Common myeloid progenitor, CD34-positive (primary cell): ENCODE results near the gene CDIPT.

Experiments
- CTCF ChIA-PET: fragments of 350-600 bp; sonication (Branson Sonifier 250); formaldehyde crosslinking; loops from one replicate; lab custom pipeline; 2021; ENCODE audit warnings: antibody characterized with exemption; lab: Charles Lee
- POLR2A ChIA-PET: fragments of 350-600 bp; sonication (Branson Sonifier 250); formaldehyde crosslinking; loops from one replicate; lab custom pipeline; 2021; ENCODE audit warnings: antibody characterized with exemption; lab: Charles Lee
- DNase-seq, 3 donors: peaks; one replicate each; pipeline versions ENCODE4 v3.0.0 to v3.0.0-alpha.2; 2013
- H3K27ac ChIP-seq, 2 experiments: 1 replicate in 1 of 2; 2 replicates in 1 of 2; pipeline ENCODE4 v1.7.0; 2013; ENCODE audit warnings: inconsistent platforms in 2 of 2, low read length in 2 of 2, mild to moderate bottlenecking in 2 of 2, low read depth in 1 of 2, moderate library complexity in 1 of 2; ENCODE audit not compliant: severe bottlenecking in 2 of 2, insufficient read depth in 1 of 2, poor library complexity in 1 of 2
- H3K27me3 ChIP-seq, 5 experiments: replicated peaks in 2 of 5; 1 replicate in 3 of 5; 2 replicates in 2 of 5; pipeline versions ENCODE4 v1.6.1 to v1.7.0; 2013; ENCODE audit warnings: low read length in 4 of 5, mild to moderate bottlenecking in 2 of 5, moderate library complexity in 2 of 5, inconsistent platforms in 1 of 5; ENCODE audit not compliant: insufficient read depth in 5 of 5, control insufficient read depth in 4 of 5
- H3K36me3 ChIP-seq, 4 experiments: 1 replicate in 2 of 4; 2 replicates in 2 of 4; pipeline versions ENCODE4 v1.6.1 to v1.7.0; 2013; ENCODE audit warnings: low read length in 3 of 4, control low read depth in 1 of 4, mild to moderate bottlenecking in 1 of 4; ENCODE audit not compliant: control insufficient read depth in 4 of 4, insufficient read depth in 4 of 4
- H3K4me1 ChIP-seq, 4 experiments: 1 replicate in 3 of 4; 2 replicates in 1 of 4; pipeline versions ENCODE4 v1.6.1 to v1.7.1; 2013; ENCODE audit warnings: low read length in 3 of 4, mild to moderate bottlenecking in 3 of 4, control low read depth in 1 of 4, inconsistent platforms in 1 of 4, moderate library complexity in 1 of 4; ENCODE audit not compliant: control insufficient read depth in 4 of 4, insufficient read depth in 4 of 4; ENCODE audit errors: control extremely low read depth in 1 of 4
- H3K4me3 ChIP-seq, 7 experiments: 1 replicate in 4 of 7; 2 replicates in 3 of 7; pipeline versions ENCODE4 v1.5.1 to v1.7.0; 2013; ENCODE audit warnings: mild to moderate bottlenecking in 7 of 7, low read length in 6 of 7, moderate library complexity in 6 of 7, inconsistent platforms in 2 of 7, low read depth in 2 of 7, control low read depth in 1 of 7; ENCODE audit not compliant: insufficient read depth in 4 of 7, control insufficient read depth in 1 of 7; ENCODE audit errors: extremely low read depth in 1 of 7
- H3K9me3 ChIP-seq, 5 experiments: 1 replicate in 4 of 5; 2 replicates in 1 of 5; pipeline versions ENCODE4 v1.6.1 to v1.7.1; 2013; ENCODE audit warnings: low read length in 4 of 5, mild to moderate bottlenecking in 2 of 5, inconsistent platforms in 1 of 5, low read depth in 1 of 5, moderate library complexity in 1 of 5; ENCODE audit not compliant: control insufficient read depth in 4 of 5, insufficient read depth in 2 of 5; ENCODE audit errors: control extremely low read depth in 1 of 5
- WGBS: methylation state at CpG from one replicate; pipeline ENCODE4 v1.1.5; 2013; ENCODE audit not compliant: insufficient coverage; 5-methylcytosine and 5-hydroxymethylcytosine counted together

CDIPT gene

GRCh38 chr16:29813644-29814562 lies 49.1 kb downstream of the CDIPT start:
- WGBS: 90% methylated on average over 21 of the region's 24 CpGs
- ChIA-PET CTCF (interaction anchor here (0.9 to 2.0 kb wide), 3 partner anchors 34 to 114 kb away, joined by 4 to 5 read pairs (median 5); no protein-coding TSS in a partner anchor), POLR2A (no interaction called here)
- Histone ChIP-seq H3K36me3 (peaks cover 2 to 31% (median 17%) of the 10 kb centered on the region in 4 experiments), H3K4me1 (peaks cover 4 to 70% (median 61%) of the 10 kb centered on the region in 4 experiments), H3K27me3 (peaks cover 0 to 20% (median 8%) of the 10 kb centered on the region in 5 experiments), H3K9me3 (no peaks in the 10 kb centered on the region), H3K27ac (no peak overlapping the region), H3K4me3 (no peak overlapping the region)
- DNase-seq: no peak

DNA sequence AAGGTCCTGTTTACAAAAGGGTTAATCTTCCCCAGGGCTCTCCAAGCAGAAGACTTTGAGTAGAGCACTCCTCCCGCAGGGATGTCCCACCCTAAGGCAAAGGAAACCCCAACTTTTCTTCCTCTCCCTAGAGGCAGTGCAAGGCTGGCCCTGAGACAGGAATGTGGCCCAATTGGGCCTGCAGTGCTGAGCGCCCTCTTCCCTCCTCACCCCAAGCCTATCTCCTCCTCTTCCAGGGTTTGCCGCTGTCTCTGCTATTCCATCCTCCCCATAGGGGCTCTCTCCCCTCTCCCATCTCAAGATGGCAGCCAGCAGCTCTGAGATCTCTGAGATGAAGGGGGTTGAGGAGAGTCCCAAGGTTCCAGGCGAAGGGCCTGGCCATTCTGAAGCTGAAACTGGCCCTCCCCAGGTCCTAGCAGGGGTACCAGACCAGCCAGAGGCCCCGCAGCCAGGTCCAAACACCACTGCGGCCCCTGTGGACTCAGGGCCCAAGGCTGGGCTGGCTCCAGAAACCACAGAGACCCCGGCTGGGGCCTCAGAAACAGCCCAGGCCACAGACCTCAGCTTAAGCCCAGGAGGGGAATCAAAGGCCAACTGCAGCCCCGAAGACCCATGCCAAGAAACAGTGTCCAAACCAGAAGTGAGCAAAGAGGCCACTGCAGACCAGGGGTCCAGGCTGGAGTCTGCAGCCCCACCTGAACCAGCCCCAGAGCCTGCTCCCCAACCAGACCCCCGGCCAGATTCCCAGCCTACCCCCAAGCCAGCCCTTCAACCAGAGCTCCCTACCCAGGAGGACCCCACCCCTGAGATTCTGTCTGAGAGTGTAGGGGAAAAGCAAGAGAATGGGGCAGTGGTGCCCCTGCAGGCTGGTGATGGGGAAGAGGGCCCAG lies 50.0 kb downstream of the CDIPT start:
- POLR2A ChIA-PET: interaction anchor here (0.8 kb wide), 1 partner anchor 10 kb away, joined by 3 read pairs; no protein-coding TSS in a partner anchor
- peaks cover 6 to 71% (median 69%) of the 10 kb centered on the region in 4 experiments for H3K4me1 ChIP-seq
- peaks cover 2 to 31% (median 16%) of the 10 kb centered on the region in 4 experiments for H3K36me3 ChIP-seq
- no peak overlapping the region for H3K27ac ChIP-seq
- whole genome bisulfite sequencing: 86% methylated on average over 6 of the region's 9 CpGs
- no peaks in the 10 kb centered on the region for H3K9me3 ChIP-seq
- CTCF ChIA-PET: interaction anchor here (0.9 to 1.1 kb wide), 3 partner anchors 36 to 113 kb away, joined by 4 to 5 read pairs (median 4); no protein-coding TSS in a partner anchor
- DNase-seq: no peak
- peaks cover 0 to 20% (median 8%) of the 10 kb centered on the region in 5 experiments for H3K27me3 ChIP-seq
- H3K4me3 ChIP-seq: peak overlapping the region in 1 of 7 experiments; percentile 70

DNA sequence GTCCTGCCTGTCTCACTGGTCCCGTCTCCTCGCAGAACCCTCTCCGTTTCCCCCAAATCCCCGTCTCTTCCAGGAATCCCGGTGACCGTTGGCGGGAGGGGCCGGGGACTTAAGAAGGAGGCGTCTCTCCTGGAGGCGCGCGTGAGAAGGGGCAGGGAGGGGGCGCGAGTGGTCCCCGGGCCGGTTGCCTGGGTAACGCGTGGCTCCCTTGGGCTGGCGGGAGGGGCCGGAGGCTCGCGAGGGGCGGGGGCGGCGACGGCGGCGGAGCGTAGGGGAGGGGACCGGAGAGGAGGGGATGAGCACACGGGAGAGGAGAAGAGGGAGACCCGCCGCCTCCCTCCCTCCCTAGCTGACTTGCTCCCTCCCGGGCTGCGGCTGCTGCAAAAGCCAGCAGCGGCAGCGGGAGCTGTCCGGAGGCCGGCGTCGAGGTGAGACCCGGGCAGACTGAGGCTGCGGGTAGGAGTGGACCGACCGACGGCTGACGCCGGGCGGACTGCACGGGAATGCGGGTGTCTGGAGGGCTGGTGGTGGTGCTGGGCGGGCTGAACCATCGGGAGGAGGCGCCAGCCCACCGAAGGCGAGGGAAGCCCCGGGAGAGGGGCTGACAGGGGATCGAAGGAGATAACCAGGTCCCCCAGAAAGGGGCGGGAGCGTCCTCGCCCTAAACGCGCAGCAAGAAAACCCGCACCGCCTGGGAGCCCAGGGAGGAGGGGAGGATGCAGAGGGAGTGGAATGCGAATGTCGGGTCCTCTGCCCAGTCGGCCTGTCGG lies 50.9 kb downstream of the CDIPT start, which contains the start of gene PRRT2:
TSS of gene PRRT2 (plus strand) at position 298 of the 770 bp plus-strand sequence. CDS start 862 bp downstream, outside the sequence.
- ChIA-PET CTCF (interaction anchor here (1.0 kb wide), 1 partner anchor 37 kb away, joined by 4 read pairs; no protein-coding TSS in a partner anchor), POLR2A (interaction anchor here (0.8 kb wide), 1 partner anchor 9 kb away, joined by 3 read pairs; no protein-coding TSS in a partner anchor)

DNA sequence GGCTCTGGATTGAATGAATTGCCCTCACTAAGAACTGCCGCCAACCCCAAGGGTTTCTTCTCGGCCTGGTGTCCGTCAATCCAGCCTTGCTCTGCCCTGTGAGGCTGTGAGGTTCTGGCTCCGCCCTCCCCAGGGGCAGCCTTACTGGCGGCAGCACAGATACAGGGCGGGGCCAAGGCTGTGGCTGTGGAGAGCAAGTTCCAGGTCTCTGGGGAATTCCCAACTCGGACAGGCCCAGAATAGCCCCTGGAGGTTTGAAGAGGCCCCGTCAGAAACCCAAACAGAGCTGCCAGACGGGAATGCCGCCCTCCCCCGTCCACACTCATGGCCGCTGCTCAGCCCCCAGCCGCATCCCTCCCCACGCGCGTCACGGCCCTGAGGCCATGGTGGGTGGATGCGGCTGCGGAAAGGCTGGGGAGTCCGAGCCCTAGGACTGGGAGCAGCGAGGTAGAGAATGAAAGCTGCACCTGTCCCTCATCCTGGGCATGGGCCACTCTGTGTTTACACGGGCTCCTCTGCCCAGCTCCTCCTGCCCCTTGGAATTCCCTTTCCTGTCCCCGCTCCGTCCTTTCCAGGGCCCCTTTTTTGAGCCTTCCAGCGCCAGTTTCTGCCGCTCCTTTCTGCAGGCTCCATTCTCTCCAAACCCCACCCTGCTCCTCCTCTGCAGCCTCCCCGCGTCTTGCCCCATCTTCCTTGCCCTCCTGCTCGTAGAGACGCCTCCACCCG lies 51.7 kb downstream of the CDIPT start:
- Histone ChIP-seq H3K4me1 (peaks cover 2 to 66% (median 63%) of the 10 kb centered on the region in 4 experiments), H3K27ac (peak overlapping the region in 1 of 2 experiments; percentile 14), H3K9me3 (no peaks in the 10 kb centered on the region), H3K36me3 (peaks cover 2 to 35% (median 16%) of the 10 kb centered on the region in 4 experiments), H3K4me3 (peak overlapping the region; percentile 23 to 76 (median 66)), H3K27me3 (peaks cover 0 to 20% (median 8%) of the 10 kb centered on the region in 5 experiments)
- under 1% methylated on average over 26 of the region's 31 CpGs for WGBS
- POLR2A ChIA-PET: no interaction called here
- peak; percentile 54 to 84 (median 81) for DNase-seq
- CTCF ChIA-PET: no interaction called here

More for the DNA sequence above, 50.9 kb downstream of the CDIPT start, which contains the start of gene PRRT2:
- H3K9me3 ChIP-seq: no peaks in the 10 kb centered on the region
- peak within 1 kb of the TSS in 1 of 2 experiments; percentile 14 for H3K27ac ChIP-seq
- H3K27me3 ChIP-seq: peaks cover 0 to 20% (median 8%) of the 10 kb centered on the region in 5 experiments
- peak in 2 of 3 donors; percentile 42 to 51 for DNase-seq
- peaks cover 2 to 73% (median 69%) of the 10 kb centered on the region in 4 experiments for H3K4me1 ChIP-seq
- H3K4me3 ChIP-seq: peak within 1 kb of the TSS; percentile 23 to 76 (median 66)
- H3K36me3 ChIP-seq: peaks cover 2 to 35% (median 16%) of the 10 kb centered on the region in 4 experiments
- 3% methylated on average over 55 of the region's 69 CpGs for WGBS

GRCh38 chr16:29810699-29811169 lies 52.3 kb downstream of the CDIPT start:
- Histone ChIP-seq H3K27ac (peak overlapping the region in 1 of 2 experiments; percentile 34), H3K27me3 (peaks cover 0 to 20% (median 8%) of the 10 kb centered on the region in 5 experiments), H3K9me3 (no peaks in the 10 kb centered on the region), H3K36me3 (peaks cover 2 to 35% (median 16%) of the 10 kb centered on the region in 4 experiments), H3K4me1 (peaks cover 2 to 66% (median 63%) of the 10 kb centered on the region in 4 experiments), H3K4me3 (peak overlapping the region in 5 of 7 experiments; percentile 43 to 76 (median 70))
- 40% methylated on average over 9 of the region's 9 CpGs for WGBS
- POLR2A ChIA-PET: no interaction called here
- no peak for DNase-seq
- CTCF ChIA-PET: interaction anchor here (0.7 kb wide), 1 partner anchor 38 kb away, joined by 3 read pairs; no protein-coding TSS in a partner anchor
